Retinal pigment epithelial cell (primary cell): ENCODE results near the gene GBP2.

ENCODE experiments used
- DNase-seq: peaks from one replicate; pipeline ENCODE4 v3.0.0-alpha.2; 2010; ENCODE audit warnings: low read depth
- H3K4me3 ChIP-seq: 2 replicates; pipeline ENCODE4 v1.5.1; 2011; ENCODE audit warnings: mild to moderate bottlenecking, low read length, control low read depth, moderate library complexity
- CTCF ChIP-seq: conservative IDR thresholded peaks from 2 replicates; pipeline ENCODE4 v1.5.1; 2011; ENCODE audit warnings: low read depth, low read length, control low read depth, inconsistent platforms

GBP2 gene

GRCh38 chr1:89125240-89125912 lies 538 bp downstream of the GBP2 start:
- TF ChIP-seq CTCF, result no peak
- DNase-seq, result no peak
- no peak overlapping the region for H3K4me3 ChIP-seq

- no peak for DNase-seq
- no peak overlapping the region for H3K4me3 ChIP-seq
- no peak for TF ChIP-seq CTCF
These were observed 4.3 kb downstream of the GBP2 start for GRCh38 chr1:89121641-89122040.

DNA sequence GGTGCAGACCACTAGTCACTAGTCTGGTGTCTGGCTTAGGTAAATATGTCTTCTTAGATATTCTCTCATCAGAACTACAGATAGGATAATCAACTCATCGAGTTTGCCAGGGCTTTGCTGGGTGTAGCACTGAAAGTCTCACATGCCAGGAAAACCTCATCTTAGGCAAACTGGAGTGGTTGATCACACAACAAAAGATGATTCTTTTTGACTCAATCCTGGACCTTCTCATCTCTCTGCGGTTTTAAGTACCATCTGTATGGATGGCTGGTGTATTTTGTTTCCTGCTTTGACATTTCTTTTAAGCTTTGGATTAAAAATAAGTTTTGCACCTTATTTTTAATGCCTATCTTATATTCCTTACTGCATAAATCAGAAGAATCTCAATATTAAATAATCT lies 11.3 kb downstream of the GBP2 start:
- DNase-seq, result no peak
- no peak for TF ChIP-seq CTCF
- no peak overlapping the region for H3K4me3 ChIP-seq

DNA sequence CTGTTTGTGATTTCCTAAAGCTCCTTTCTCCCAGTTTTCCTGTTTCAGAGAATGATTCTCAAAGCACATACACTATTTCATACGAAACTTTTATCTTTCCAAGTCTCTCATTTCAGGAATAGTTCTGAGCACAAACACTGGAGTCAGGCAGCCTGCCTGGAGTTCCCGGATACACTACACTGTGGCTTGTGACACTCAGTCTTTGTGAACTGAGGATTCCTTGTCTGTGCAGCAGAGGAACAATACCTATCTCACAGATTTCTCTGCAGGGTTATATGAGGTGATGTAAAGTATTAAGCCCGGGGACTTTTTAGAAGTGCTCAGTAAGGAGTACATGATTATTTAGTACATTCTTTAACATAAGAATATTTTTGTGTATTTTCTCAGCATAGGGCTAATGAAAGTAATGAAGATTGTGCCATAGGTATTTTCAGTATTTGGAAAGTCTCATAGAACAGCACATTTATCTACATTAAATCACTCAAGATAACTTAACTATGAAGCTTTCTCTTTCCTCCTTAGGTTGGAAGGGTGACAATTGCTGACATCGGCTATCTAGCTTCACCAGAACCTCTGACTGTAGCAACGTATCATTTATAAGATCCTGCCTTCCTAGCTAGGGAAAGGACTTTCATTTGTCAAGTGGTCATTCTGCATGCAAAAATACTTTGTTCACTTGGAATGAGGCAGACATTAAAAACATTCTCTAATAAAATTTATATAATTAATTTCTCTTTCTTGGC lies 12.9 kb downstream of the GBP2 start:
- H3K4me3 ChIP-seq, result no peak overlapping the region
- DNase-seq, result no peak
- no peak for TF ChIP-seq CTCF

DNA sequence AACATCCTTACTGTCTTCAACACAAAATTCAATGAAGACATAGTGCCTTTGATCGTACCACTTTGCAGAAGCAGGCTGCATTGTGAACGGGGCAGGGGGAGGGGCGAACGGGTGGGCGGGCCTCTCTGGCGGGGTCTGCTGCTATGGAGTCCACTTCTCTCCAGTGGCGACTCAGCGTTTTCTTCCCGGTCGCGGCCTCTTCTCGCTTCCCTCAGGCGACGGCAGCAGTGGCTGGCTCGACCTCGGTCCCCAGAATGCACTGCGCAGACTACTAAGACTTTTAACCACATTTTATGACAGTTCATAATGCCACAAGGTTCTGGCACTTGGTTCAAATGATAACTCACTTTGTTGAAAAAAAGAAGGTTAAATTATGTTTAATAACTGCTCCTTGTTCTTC lies 21.2 kb downstream of the GBP2 start:
- no peak for TF ChIP-seq CTCF
- no peak overlapping the region for H3K4me3 ChIP-seq
- no peak for DNase-seq

GRCh38 chr1:89104147-89104546 lies 21.8 kb downstream of the GBP2 start:
- TF ChIP-seq CTCF, result no peak
- H3K4me3 ChIP-seq, result no peak overlapping the region
- DNase-seq, result no peak

DNA sequence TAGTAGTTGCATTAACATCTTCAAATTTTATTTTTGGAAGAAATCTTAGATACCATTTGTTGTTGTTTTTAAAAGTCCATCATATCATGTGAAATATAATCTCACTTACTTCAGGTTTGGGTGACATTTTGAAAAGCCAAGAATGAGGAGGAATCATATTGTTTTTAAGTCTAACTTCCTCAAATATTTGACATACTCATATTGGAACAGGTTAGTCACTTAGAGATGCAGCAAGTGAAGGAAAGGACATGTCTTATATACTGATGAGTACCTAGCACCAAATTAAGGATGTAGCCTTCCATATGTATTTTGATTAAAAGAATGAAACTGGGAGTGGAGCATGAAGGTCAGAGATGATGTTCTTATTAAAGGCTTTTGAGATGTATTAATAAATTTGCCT lies 23.9 kb downstream of the GBP2 start:
- no peak for TF ChIP-seq CTCF
- DNase-seq, result no peak
- no peak overlapping the region for H3K4me3 ChIP-seq
